Tibial nerve (tissue), 4 donors: ENCODE data around the gene ATP6V0B. TPM values are rescaled to one million over a fixed set of nuclear protein-coding genes. Genes with fewer than 3 reads are reported as not detected.
A peak's percentile ranks its signal among the peaks of the same experiment; 100 is the strongest.

ENCODE experiments used
- DNase-seq, 2 donors: peaks; one replicate each; pipeline ENCODE4 v3.0.0-alpha.2; 2019; ENCODE audit warnings: low spot score in 2 of 2
- H3K27ac ChIP-seq, 4 donors: fragments of 200-600 bp; sonication (generic) in 3 of 4; one replicate each; pipeline ENCODE4 v1.5.1; 2017 to 2019; ENCODE audit warnings: mild to moderate bottlenecking in 1 of 4
- H3K27me3 ChIP-seq, 2 donors: fragments of 200-600 bp; sonication (generic) in 1 of 2; one replicate each; pipeline versions ENCODE4 v1.5.1 to v1.6.0; 2017 to 2019
- H3K36me3 ChIP-seq, 3 donors: fragments of 200-600 bp; sonication (generic); one replicate each; pipeline ENCODE4 v1.5.1; 2018 to 2019
- H3K4me1 ChIP-seq, 4 donors: fragments of 200-600 bp; sonication (generic) in 3 of 4; one replicate each; pipeline ENCODE4 v1.5.1; 2017 to 2019
- H3K4me3 ChIP-seq, 4 donors: fragments of 200-600 bp; sonication (generic) in 3 of 4; one replicate each; pipeline ENCODE4 v1.5.1; 2017 to 2019; ENCODE audit warnings: mild to moderate bottlenecking in 1 of 4, moderate library complexity in 1 of 4
- H3K9me3 ChIP-seq, 4 donors: fragments of 200-600 bp; sonication (generic) in 3 of 4; one replicate each; pipeline ENCODE4 v1.5.1; 2017 to 2019
- EP300 ChIP-seq, 2 donors: sonication (generic); formaldehyde crosslinking; IDR thresholded peaks; one replicate each; pipeline ENCODE4 v1.6.1; 2017; ENCODE audit warnings: antibody characterized with exemption in 2 of 2, mild to moderate bottlenecking in 1 of 2
- POLR2A ChIP-seq, 2 donors: fragments of 450-650 bp; IDR thresholded peaks; one replicate each; pipeline ENCODE4 v1.6.1; 2017; ENCODE audit warnings: antibody characterized with exemption in 2 of 2, mild to moderate bottlenecking in 2 of 2, moderate library complexity in 2 of 2
- WGBS, 2 donors: methylation state at CpG; one replicate each; pipeline ENCODE4 v1.1.5; 2018; 5-methylcytosine and 5-hydroxymethylcytosine counted together
- total RNA-seq, 4 donors: library from RNA; depleted of rRNA; stranded (reverse); fragments of >200 nt; gene quantifications; one replicate each; pipeline ENCODE4 v1.1.0, GENCODE V29; 2016
- TF ChIP-seq, protein P1 (sequence below), 5 experiments: fragments of 200-600 bp in 3 of 5; fragments of 450-650 bp in 2 of 5; sonication (generic) in 3 of 5; IDR thresholded peaks; one replicate each; pipeline ENCODE4 v1.5.1; 2016 to 2019; ENCODE audit warnings: antibody characterized with exemption in 5 of 5, mild to moderate bottlenecking in 3 of 5, moderate library complexity in 2 of 5

Gene ATP6V0B
- total RNA-seq, 4 donors from 2014 or later = 101 to 132 (median 113) TPM

DNA sequence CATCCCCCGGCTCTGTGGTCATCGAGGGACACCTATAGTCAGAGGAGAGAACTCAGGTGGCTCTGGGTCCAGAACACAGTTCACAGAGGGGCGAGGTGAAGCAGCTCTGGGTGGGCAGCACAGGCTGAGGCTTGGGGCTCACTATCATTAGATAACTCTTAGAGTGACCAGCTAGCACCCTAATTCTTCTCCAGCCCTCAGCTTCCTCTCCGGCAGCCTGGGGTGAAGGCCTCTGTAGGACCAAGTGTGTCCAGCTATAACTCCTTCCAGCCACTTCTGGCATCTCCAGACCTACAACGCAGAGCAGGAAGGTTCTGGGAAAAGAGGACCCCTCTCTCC lies 39.8 kb upstream of the ATP6V0B start:
- Histone ChIP-seq H3K9me3 (no peaks in the 10 kb centered on the region), H3K4me3 (no peak overlapping the region), H3K27me3 (peaks cover 0 to 25% of the 10 kb centered on the region in 2 donors), H3K36me3 (peaks cover 0 to 16% (median 0%) of the 10 kb centered on the region in 3 donors), H3K27ac (no peak overlapping the region), H3K4me1 (peaks cover 0 to 36% (median 21%) of the 10 kb centered on the region in 4 donors)
- 35 to 45% methylated on average over 5 of the region's 5 CpGs for WGBS, 2 donors
- DNase-seq = no peak
- no peak for TF ChIP-seq POLR2A (IDR thresholded peaks at IDR 0.05)
- no peak for TF ChIP-seq EP300 (IDR thresholded peaks at IDR 0.05)
- TF ChIP-seq, protein P1, sequence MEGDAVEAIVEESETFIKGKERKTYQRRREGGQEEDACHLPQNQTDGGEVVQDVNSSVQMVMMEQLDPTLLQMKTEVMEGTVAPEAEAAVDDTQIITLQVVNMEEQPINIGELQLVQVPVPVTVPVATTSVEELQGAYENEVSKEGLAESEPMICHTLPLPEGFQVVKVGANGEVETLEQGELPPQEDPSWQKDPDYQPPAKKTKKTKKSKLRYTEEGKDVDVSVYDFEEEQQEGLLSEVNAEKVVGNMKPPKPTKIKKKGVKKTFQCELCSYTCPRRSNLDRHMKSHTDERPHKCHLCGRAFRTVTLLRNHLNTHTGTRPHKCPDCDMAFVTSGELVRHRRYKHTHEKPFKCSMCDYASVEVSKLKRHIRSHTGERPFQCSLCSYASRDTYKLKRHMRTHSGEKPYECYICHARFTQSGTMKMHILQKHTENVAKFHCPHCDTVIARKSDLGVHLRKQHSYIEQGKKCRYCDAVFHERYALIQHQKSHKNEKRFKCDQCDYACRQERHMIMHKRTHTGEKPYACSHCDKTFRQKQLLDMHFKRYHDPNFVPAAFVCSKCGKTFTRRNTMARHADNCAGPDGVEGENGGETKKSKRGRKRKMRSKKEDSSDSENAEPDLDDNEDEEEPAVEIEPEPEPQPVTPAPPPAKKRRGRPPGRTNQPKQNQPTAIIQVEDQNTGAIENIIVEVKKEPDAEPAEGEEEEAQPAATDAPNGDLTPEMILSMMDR (IDR thresholded peaks at IDR 0.05) = no peak

DNA sequence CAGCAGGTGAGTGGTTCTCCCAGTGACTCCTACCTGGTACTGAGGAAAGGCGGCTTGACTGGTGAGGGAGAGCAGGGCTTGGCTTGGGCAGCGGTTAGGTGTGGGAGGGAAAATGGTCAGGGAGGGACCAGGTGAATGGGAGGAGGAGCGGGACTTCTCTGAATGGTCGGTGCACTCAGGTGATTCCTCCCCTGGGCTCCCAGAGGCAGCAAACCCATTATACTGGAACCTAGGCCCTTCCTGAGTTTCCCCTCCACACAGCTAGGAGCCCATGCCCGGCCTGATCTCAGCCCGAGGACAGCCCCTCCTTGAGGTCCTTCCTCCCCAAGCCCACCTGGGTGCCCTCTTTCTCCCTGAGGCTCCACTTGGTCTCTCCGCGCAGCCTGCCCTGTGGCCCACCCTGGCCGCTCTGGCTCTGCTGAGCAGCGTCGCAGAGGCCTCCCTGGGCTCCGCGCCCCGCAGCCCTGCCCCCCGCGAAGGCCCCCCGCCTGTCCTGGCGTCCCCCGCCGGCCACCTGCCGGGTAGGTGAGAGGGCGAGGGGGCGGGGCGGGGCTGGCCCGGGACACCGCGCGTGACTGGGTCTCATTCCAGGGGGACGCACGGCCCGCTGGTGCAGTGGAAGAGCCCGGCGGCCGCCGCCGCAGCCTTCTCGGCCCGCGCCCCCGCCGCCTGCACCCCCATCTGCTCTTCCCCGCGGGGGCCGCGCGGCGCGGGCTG lies 38.9 kb upstream of the ATP6V0B start:
- peaks cover 0 to 10% (median 0%) of the 10 kb centered on the region in 3 donors for H3K36me3 ChIP-seq
- H3K4me1 ChIP-seq = peaks cover 0 to 36% (median 21%) of the 10 kb centered on the region in 4 donors
- H3K27ac ChIP-seq = no peak overlapping the region
- H3K9me3 ChIP-seq = no peaks in the 10 kb centered on the region
- DNase-seq = no peak
- peak overlapping the region; percentile 9 to 54 (median 25) for H3K4me3 ChIP-seq
- TF ChIP-seq, protein P1 (IDR thresholded peaks at IDR 0.05) = no peak
- TF ChIP-seq POLR2A (IDR thresholded peaks at IDR 0.05) (no peak), EP300 (IDR thresholded peaks at IDR 0.05) (no peak)
- WGBS, 2 donors = 19 to 21% methylated on average over 25 to 26 of the region's 48 CpGs
- H3K27me3 ChIP-seq = peaks cover 0 to 25% of the 10 kb centered on the region in 2 donors

DNA sequence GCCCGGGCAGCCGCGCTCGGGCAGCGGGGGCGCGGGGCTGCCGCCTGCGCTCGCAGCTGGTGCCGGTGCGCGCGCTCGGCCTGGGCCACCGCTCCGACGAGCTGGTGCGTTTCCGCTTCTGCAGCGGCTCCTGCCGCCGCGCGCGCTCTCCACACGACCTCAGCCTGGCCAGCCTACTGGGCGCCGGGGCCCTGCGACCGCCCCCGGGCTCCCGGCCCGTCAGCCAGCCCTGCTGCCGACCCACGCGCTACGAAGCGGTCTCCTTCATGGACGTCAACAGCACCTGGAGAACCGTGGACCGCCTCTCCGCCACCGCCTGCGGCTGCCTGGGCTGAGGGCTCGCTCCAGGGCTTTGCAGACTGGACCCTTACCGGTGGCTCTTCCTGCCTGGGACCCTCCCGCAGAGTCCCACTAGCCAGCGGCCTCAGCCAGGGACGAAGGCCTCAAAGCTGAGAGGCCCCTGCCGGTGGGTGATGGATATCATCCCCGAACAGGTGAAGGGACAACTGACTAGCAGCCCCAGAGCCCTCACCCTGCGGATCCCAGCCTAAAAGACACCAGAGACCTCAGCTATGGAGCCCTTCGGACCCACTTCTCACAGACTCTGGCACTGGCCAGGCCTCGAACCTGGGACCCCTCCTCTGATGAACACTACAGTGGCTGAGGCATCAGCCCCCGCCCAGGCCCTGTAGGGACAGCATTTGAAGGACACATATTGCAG lies 38.2 kb upstream of the ATP6V0B start:
- 12 to 36% methylated on average over 16 to 35 of the region's 56 CpGs for WGBS, 2 donors
- TF ChIP-seq, protein P1 (IDR thresholded peaks at IDR 0.05) = no peak
- TF ChIP-seq POLR2A (IDR thresholded peaks at IDR 0.05) (no peak), EP300 (IDR thresholded peaks at IDR 0.05) (no peak)
- Histone ChIP-seq H3K36me3 (peaks cover 0 to 6% (median 0%) of the 10 kb centered on the region in 3 donors), H3K9me3 (no peaks in the 10 kb centered on the region), H3K4me3 (peak overlapping the region in 3 of 4 donors; percentile 9 to 54 (median 37)), H3K27me3 (peaks cover 0 to 25% of the 10 kb centered on the region in 2 donors), H3K27ac (no peak overlapping the region), H3K4me1 (peaks cover 0 to 36% (median 21%) of the 10 kb centered on the region in 4 donors)
- no peak for DNase-seq

DNA sequence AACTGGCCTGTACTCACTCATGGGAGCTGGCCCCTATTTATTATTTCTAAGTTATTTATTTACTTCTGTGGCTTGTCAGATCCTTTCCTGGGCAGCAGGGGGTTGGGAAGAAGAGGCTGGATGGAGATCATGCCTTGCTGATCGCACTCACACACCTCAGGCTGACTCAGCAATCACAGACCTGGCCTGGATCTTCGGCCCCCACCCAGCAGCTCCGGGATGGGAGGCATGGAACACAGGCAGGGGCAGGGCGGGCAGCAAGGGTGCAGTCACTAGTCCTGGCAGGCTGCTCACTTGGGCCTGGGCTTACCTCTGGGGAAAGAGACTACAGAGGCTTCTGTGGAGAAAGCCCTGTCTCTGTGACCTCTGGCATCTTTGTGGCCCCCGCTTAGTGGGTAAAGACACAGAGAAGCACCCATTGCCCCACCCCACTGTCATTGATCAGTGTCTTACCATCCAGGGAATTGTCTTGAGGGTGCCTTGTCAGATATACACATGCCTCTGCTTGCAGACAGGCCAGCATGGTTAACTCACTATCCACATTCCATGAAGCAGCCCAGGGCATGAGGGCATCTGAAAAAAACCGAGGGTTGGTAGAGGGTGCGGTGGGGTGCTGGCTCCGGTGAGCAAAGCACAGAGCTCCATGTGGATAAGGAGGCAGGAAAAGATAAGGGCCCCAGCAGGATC lies 37.4 kb upstream of the ATP6V0B start:
- Histone ChIP-seq H3K27me3 (peaks cover 0 to 25% of the 10 kb centered on the region in 2 donors), H3K4me1 (peaks cover 0 to 36% (median 21%) of the 10 kb centered on the region in 4 donors), H3K4me3 (no peak overlapping the region), H3K9me3 (no peaks in the 10 kb centered on the region), H3K27ac (no peak overlapping the region), H3K36me3 (no peaks in the 10 kb centered on the region)
- TF ChIP-seq, protein P1 (IDR thresholded peaks at IDR 0.05) = no peak
- TF ChIP-seq EP300 (IDR thresholded peaks at IDR 0.05) (no peak), POLR2A (IDR thresholded peaks at IDR 0.05) (no peak)
- DNase-seq = no peak
- WGBS, 2 donors = 86 to 88% methylated on average over 6 to 8 of the region's 8 CpGs
